Middle frontal gyrus (tissue), 1 donor: ENCODE measurements around the gene MRPS22.
"Not testable (repeated sequence)": the region's sequence is repeated elsewhere in the genome, so short reads cannot be mapped to it uniquely, and the experiment has no call there.

ENCODE experiments used
- DNase-seq: peaks from one replicate; pipeline ENCODE4 v3.0.0-alpha.2; 2015; ENCODE audit warnings: low spot score; ENCODE audit errors: extremely low spot score

Gene MRPS22

DNA sequence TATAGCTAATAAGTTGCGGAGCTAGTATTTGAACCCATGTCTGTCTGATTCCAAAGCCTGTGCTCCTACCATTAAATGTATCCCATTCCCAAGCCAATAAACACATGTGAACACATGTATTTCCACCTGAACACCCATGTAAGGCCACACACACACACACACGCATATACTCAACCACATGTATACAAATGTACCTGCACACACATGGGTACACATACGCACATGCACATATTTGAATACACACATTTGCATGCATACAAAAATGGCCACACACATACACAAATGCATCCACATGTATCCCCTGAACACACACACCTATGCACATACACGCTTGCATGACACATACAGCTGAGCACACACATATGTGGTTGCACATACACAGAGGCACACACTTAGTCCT is 5.4 kb upstream of the MRPS22 start:
- DNase-seq, result no peak

DNA sequence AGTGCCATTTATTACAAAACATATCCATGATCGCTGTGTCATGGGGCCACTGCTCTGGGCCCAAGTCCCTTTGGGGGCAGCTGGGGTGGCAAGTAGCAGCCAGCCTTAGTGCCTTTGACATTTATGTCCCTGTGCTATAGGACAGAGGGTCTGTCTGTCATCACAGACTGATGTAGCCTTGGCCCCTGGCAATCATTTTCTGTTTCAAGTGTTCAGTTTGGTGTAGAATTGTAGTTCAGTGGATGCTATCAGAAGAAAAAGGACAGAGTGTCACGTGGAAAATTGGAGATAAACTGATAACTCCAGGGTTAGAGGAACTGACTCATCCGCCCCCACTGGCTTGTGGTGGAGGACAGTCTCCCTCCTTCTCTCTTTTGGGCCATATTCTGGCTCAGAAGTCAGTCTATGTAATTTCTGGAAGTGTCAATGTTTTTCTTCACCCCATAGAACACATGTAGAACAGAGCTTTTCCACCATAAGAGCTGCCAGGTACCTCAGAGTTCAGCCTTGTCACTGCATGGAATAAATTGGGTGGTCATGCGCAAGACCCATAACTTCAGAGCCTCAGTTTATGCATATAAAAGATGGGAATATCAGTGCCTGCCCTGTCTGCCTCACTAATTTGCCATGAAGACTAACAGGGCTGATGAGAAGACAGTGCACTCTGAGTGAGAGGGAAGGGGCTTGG is 4.5 kb upstream of the MRPS22 start:
- DNase-seq, result no peak

DNA sequence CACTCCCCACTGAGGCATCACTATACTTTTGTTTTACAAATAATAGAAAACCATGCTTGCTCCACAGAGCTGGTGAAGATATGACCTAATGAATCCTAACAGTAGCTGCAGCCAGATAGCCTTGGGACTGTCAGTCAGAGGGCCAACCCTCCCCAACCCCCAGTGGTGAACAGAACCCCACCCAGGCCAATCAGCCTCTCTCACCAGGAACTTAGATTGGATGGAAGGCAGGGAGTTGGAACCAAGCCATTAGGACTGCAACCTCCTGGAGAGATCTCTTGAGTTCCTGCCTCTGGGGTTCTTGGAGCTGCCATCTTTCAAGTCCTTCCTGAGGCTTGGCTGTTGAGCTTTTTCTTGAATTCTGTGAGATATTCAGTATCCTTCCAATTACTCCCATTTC is 3.0 kb upstream of the MRPS22 start:
- no peak for DNase-seq

DNA sequence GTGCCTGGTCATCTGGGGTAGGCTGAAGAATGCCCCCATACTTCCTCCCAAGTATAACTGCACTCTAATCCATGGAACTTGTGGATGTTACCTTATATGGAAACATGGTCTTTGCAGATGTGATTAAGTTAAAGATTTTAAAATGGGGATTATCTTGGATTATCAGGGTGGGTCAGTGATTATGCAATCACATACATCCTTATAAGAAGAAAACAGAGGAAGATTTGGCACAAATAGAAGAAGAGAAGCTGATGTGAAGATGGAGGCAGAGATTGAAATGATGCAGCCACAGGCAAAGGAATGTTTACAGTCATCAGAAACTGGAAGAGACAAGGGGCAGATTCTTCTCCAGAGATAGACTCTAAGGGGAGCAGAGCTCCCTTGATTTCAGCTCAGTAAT is 1.8 kb upstream of the MRPS22 start:
- DNase-seq, result no peak

DNA sequence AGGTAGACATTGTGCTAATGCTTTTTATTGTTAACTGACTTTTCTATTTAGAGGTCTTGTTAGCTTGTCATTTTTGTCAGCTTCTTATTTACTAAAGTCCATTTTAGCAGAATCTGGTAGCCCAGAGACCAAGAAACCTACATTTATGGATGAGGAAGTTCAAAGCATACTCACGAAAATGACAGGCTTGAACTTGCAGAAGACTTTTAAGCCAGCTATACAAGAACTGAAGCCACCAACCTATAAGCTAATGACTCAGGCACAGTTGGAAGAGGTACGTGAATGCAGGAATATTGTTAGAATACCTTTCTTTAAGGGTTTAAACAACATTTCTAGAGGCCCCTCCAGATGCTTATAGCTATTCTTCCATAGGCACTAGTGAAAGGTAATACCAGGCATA is 3.0 kb downstream of the MRPS22 start:
- no peak for DNase-seq

DNA sequence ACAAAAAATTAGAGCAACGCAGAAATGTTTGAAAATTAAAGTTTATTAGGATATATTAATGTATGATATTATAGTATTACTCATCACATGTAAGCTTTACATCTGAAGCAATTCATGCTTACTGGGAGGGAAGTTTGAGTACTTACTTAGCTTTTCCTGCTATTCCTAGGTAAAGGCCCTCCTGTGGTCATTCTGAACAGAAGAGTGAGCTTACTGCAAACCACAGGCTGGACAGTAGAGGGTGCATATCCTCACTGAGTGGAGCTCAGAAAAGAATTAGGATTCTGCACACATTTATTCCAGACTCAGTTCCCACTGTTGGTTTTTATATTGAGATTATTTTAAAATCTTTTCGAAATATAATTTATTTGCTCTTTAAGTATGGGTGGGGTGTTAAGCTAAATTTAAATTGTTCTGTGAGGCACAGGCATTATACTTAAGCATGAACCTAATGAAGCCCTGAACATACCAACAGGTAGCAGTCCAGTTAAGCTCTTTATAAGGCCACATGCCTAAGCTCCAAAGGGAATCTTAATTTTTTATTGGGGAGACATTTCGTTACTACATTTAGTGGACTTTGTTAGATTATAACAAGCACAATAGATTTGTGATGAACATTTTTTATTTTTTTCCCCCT is 10.2 kb downstream of the MRPS22 start:
- no peak for DNase-seq

DNA sequence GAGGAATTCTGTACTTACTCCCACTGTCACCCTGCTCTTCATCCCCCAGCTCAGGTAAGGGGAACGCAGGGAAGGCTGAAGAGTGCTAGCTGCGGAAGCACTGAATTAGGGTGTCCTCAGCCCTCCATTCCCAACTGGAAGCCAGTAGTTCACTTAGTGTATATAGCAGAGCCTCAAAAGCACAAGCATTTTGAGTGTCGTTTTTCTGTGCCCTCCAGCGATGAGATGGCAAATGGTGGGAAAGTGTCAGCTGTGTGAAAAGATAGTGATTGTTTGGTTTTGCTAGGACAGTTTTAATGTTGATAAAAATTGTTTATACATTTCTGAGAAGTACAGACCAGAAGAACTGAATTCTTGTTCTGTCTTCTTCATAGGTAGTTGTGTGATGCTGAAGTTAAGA is 10.8 kb downstream of the MRPS22 start:
- no peak for DNase-seq

DNA sequence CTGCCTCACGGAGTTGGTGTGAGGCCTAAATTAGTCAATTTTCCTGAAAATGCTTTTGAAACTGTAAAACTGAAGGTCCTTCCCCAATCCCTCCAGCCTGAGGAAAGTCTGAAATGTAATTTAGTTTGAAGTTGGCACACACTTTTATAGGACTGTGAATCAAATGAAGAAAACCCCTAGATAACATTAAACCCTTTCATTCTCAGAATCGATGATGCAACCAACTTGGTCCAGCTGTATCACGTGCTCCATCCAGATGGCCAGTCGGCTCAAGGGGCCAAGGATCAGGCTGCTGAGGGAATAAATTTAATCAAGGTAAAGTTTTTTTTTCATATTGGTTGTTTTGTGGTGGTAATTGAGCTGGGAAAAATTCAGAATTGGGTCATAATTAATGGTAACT is 11.7 kb downstream of the MRPS22 start:
- no peak for DNase-seq

DNA sequence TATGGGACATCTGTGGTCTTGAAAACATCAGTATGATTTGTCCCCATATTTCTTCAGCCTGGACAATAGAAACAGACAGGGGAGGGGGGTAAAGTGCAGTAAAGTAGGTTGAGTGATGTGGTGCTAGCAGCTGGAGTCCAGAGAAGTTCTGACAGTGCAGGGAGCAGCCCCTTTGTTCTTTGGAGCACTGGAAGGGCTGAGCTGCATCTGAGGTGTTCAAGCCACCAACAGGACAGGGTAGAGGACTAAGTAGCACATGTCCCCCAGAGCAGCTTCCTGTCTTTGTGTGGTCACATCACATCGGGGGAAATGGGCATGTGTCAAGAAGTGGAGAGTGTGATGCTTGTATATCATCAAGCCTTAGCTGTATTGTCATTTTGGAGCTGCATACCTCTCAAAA is 12.1 kb downstream of the MRPS22 start:
- DNase-seq, result no peak

DNA sequence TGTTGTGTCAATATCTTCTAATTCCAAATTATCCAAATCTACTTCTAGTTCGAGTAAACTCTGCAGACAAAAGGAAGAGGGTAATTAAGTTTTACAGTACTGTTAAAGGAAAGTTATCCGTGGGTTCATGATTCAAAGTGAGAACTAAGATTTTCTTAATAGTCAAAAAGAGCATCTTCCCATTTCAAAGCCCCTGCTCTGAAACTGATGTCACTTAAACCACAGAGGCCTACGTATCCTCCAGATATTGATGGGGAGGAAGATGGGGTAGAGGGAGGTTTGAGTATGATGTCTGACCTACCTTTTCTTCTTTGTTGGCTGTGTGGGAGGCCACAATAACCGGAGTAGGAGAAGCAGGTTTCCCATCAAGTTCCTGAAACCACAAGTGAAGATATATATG is 14.1 kb downstream of the MRPS22 start:
- DNase-seq, result no peak

DNA sequence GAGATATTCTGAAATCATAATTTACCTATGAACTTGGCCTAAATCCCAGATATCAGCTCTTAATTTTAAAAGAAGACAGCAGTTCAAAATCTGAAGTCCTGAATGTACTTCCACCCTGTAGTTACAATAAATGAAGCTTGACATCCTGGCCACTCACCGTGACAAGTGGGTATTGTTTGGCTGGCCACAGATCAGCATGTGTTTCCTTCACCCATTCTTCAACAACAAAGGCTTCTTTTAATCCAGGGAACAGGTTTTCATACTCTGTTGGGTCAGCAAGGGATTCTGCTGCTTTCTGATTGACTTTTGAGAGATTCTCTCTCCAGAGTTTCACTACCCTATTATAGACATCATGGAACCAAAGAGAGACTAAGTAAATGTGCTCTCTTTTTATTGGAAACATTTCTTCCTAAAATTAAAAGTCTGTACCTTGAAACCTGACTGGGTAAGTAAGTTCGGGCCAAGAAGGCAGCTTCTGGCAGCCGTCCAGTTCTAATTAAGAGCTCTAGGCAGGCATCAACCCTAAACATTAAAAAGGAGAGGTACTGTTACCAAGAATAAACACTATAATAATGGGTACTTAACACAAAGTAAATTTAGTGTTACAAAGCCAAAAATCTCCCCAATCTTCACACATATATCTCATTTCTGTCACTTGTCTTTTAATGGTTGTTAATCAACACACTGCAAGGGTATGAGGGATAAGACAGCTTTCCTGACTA is 15.2 kb downstream of the MRPS22 start:
- no peak for DNase-seq

DNA sequence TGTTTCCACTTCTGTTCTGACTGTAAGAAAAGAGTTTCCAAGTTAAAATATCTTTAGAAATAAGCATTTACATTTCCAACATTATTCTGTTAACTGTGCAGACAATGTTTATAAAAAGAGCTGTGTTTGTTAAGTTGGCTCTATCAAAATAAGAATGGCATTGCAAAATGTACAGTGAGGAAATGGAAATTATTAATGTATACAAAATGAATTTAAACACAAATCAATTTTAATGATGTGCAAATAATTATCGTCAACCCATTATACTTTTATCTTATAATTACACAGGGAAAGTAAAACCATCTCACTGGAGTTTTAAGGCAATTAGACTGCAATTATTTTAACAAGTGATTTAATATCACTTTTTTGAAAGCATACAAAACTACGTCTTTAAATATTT is 17.5 kb downstream of the MRPS22 start:
- no peak for DNase-seq

DNA sequence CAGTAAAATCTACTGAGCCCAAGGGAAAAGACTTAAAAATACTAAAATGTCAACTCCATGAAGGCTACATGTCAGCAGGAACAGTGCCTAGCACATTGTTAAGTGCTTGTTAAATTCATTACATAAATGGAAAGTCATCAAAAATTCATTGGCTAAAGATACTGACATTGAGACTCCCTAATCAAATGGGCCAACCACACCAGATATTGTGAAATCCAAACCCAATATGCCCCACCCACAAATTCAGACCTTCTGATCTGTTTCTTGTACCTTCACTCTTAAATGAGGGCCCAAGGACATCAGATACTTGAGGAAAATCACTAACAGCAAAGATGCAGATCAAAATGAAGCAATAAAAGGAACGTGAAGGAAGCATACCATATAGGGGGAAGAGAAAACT is 20.7 kb downstream of the MRPS22 start:
- no peak for DNase-seq

DNA sequence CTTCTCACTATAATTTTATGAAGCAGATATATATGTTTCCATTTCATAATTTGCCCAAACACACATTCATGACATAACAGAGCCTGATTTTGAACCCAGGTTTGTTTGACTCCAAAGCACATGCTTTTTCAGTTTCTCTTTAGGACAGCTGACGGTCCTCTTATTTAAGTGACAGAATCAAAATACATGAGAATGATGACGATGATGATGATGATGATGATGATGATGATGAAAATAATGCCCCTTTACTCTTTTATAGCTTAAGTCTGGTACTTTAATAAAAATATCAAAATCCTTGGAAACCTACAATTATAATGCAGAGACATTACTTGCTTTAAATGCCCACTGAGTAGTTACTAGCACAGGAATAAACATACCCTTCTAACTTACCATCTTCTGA is 30.3 kb downstream of the MRPS22 start:
- no peak for DNase-seq

DNA sequence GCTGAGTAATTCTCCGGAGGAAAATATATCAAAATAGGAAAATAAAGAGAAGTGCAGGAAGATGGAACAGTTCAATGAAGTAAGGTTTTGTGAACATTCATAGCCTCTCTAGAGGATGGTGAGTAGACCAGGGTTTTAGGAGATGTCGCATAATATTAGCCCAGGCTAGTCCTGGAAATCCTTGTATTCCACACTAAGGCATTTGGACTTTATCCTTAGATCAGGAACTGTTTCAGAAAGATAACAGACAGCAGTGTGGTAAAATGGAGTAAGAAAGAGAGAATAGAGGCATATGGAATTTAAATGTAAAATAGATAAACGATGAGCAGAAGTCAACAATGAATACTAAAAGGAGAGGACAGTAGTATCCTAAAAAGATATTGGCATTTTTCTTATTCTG is 33.6 kb downstream of the MRPS22 start:
- DNase-seq, result no peak

DNA sequence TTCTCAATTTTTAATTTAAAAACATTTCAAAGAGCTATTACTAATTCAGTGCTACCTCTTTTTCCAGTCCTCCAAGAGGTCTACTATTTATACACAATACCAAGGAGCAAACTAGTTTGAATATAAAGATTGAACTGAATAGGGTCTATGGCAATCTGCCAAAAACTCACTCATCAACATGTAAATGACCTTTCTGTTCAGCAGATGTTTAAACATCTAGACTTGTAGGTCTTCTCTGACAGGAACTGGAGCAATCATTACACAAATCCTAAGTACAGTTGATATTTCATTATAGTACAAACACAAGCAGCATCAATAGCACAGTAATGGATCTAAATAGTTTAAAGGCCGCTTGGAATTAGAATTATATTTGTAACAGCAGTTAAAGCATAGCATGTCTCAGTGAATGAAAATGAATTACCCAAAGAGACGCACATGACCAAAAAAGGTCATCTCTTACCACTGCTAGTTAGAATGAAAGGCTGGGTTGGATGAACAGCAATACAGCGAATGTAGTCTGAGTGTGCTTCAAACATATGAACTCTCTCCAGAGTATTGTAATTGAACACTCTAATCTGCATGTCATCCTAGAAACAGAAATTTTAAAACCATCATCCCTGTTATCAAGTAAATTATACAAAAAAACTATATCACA is 34.9 kb downstream of the MRPS22 start:
- no peak for DNase-seq

DNA sequence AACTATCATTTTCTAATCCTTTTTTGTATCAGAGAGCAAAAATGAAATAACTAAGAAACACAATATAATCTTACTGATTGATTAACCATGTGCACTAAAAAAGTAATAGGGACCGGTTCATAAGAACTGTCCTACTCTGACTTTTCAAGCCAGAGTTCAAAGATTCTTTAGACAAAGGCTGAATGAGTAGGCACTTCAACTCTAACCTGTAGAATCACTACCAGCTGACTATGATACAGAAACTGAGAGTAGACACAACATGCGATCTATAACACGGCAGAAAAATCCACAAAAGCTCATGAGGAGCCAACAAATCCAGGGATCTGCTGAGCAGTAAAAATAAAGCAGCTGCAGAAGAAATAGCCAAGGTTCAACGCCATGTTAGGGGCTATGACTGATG is 36.8 kb downstream of the MRPS22 start:
- no peak for DNase-seq

DNA sequence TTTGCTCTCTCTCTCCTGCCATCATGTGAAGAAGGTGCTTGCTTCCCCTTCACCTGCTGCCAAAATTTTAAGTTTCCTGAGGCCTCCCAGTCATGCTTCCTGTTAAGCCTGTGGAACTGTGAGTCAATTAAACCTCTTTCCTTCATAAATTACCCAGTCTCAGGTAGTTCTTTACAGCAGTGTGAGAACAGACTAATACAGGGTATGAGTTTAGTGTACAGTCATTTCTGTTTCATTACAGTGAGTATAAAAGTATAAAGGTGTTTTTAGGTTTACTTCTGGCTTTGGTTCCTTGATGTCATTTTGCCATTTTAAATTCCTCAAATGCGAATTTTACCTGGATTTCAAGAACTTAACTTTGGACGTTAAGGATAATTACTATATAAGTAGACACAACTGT is 38.5 kb downstream of the MRPS22 start:
- DNase-seq, result not testable (repeated sequence)

DNA sequence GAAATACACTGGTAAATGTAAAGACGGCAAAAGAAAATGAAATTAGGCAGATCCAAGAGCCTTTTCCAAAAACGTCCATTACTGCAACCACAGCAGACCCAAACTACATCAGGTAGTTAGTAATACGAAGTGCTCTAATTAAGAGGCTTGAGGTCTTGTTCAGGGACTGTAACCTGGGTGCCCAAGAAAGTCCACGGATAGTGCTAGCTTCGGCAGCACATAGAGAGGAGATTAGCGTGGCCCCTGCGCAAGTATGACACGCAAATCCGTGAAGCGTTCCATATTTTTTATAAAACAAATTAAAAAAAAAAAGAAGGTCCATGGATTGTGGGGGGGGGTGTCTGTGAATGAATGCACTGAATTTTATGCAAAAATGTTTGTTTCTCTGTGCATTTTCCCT is 44.3 kb downstream of the MRPS22 start:
- DNase-seq, result no peak

DNA sequence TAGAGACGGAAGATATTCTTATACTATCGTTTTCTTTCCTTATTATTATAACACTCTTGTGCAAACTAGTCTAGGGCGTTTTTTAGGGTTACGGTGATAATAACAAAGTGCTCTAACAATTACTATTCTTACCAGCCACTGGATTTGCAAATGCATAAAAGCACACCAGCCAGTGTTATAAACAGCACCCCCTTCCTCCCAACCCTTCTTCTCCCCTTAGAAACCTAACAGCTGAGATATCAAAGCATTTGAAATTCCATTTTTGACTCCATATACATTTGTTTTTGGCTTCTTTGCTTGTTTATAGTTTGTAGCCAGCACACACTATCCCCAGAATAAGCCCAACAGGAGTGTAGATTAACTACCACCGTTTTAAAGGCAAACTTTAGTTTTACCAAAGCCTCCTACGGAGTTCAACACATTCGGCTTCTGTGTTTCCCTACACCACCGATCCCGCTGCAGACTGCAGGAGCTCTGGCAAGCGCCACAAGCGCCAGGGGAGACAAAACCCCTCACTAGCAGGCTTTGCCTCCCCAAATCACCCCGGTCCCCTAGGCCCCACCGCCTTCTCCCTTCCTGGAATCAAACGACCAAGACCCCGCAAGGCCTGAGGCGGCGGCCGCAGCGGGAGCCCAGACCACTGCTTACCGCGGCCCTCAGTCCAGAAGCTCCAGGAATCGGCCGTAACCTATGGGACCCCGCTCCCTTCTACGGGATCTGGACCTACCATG is 45.2 kb downstream of the MRPS22 start:
- no peak for DNase-seq

DNA sequence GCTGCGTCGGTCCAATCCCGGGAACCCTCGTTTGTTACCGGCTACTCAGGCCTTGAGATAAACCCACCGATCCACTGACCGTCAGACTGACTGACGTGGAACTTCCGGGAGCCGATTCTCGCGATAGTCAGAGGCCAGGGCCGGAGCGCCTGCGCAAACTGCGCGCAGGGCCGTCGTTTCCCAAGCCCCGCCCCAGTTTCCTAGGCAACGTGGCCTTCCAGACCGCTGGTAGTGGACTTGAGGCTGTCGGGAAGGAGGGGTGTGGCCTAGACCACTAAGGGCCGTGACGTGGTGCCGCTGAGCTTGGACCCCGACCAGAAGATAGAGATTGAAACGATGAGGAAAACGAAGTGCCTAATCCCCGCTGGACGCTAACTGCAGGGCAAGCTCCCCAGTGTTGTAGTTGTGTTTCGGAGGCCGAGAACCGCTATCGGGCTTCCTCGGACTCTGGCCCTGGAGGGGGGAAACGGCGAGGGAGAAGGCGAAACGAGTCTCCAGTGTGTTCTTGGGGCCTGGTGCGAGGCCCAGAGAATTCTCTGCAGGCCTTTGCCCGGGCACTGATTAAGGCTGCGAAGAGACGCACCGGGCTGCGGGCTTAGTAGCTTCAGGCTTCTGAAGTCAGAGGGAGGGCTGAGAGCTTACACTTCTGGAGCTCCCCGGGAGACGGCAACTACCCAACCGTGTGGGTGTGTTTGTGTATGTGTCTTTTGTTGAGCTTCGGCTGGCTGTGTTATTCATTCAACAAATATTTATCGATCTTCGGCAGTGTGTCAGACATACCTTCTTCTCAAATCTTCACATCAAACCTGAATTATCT is 45.9 kb downstream of the MRPS22 start, which contains the start of gene COPB2:
TSS of gene COPB2 (minus strand) at position 96 of the 817 bp plus-strand sequence. CDS start 97 bp downstream, outside the sequence.
- DNase-seq, result peak; percentile 98
